Measurements from ENCODE around the gene ADAM12. TPM values are rescaled to one million over a fixed set of nuclear protein-coding genes. Genes with fewer than 3 reads are reported as not detected.

The ADAM12 gene
- total and polyA plus RNA-seq, 11 donors: 0.04 to 11.2 (median 0.82) TPM; not detected in 1

- 69 to 75% (median 72%) methylated on average over 20 of the region's 20 CpGs for WGBS, 4 donors
- no peaks in the 10 kb centered on the region for H3K9me3 ChIP-seq
- TF ChIP-seq CTCF (IDR thresholded peaks at IDR 0.05) (no peak), POLR2A (IDR thresholded peaks at IDR 0.05) (no peak)
- no peak for DNase-seq
- no peaks in the 10 kb centered on the region for H3K36me3 ChIP-seq
- no peaks in the 10 kb centered on the region for H3K27me3 ChIP-seq
- H3K27ac ChIP-seq: no peak overlapping the region
- peak in 1 of 4 donors; percentile 18 for ATAC-seq
- peaks cover 0 to 23% (median 0%) of the 10 kb centered on the region in 12 donors for H3K4me1 ChIP-seq
- intact Hi-C loops (cut with DNase I): no loop called here
- no peak overlapping the region for H3K4me3 ChIP-seq
These were observed 230.0 kb downstream of the ADAM12 start for GRCh38 chr10:126158133-126158892.

- Histone ChIP-seq H3K9me3 (peaks cover 0 to 2% (median 0%) of the 10 kb centered on the region in 12 donors), H3K27ac (peak overlapping the region in 1 of 12 donors; percentile 64), H3K27me3 (no peaks in the 10 kb centered on the region), H3K4me1 (peaks cover 0 to 26% (median 3%) of the 10 kb centered on the region in 12 donors), H3K36me3 (no peaks in the 10 kb centered on the region), H3K4me3 (no peak overlapping the region)
- DNase-seq (no peak), ATAC-seq (no peak)
- WGBS, 4 donors: 54 to 75% (median 64%) methylated on average over 5 of the region's 5 CpGs
- no peak for TF ChIP-seq POLR2A (IDR thresholded peaks at IDR 0.05)
- TF ChIP-seq CTCF (IDR thresholded peaks at IDR 0.05): no peak
- intact Hi-C loops (cut with DNase I): no loop called here
These were observed 231.1 kb downstream of the ADAM12 start for GRCh38 chr10:126157189-126157588.

GRCh38 chr10:126156503-126156902, 231.8 kb downstream of the ADAM12 start:
- peak overlapping the region in 3 of 12 donors; percentile 36 to 64 (median 41) for H3K27ac ChIP-seq
- H3K4me1 ChIP-seq: peaks cover 0 to 26% (median 3%) of the 10 kb centered on the region in 12 donors
- H3K9me3 ChIP-seq: peaks cover 0 to 9% (median under 1%) of the 10 kb centered on the region in 12 donors
- WGBS, 4 donors: 58 to 71% (median 62%) methylated on average over 6 of the region's 6 CpGs
- H3K4me3 ChIP-seq: no peak overlapping the region
- intact Hi-C loops (cut with DNase I): no loop called here
- H3K36me3 ChIP-seq: no peaks in the 10 kb centered on the region
- no peak for TF ChIP-seq POLR2A (IDR thresholded peaks at IDR 0.05)
- TF ChIP-seq CTCF (IDR thresholded peaks at IDR 0.05): no peak
- peak in 2 of 5 donors; percentile 28 to 34 for DNase-seq
- peak; percentile 43 to 90 (median 70) for ATAC-seq
- no peaks in the 10 kb centered on the region for H3K27me3 ChIP-seq

GRCh38 chr10:126156012-126156411, 232.3 kb downstream of the ADAM12 start:
- DNase-seq (no peak), ATAC-seq (peak in 2 of 4 donors; percentile 53 to 55)
- Histone ChIP-seq H3K4me3 (no peak overlapping the region), H3K9me3 (peaks cover 0 to 14% (median 5%) of the 10 kb centered on the region in 12 donors), H3K27ac (peak overlapping the region in 3 of 12 donors; percentile 36 to 52 (median 41)), H3K4me1 (peaks cover 0 to 26% (median 3%) of the 10 kb centered on the region in 12 donors), H3K36me3 (no peaks in the 10 kb centered on the region), H3K27me3 (no peaks in the 10 kb centered on the region)
- intact Hi-C loops (cut with DNase I): no loop called here
- TF ChIP-seq POLR2A (IDR thresholded peaks at IDR 0.05) (no peak), CTCF (IDR thresholded peaks at IDR 0.05) (no peak)
- WGBS, 4 donors: 47 to 65% (median 55%) methylated on average over 7 of the region's 7 CpGs
